T47D (cell line): ENCODE measurements around the gene TMEM63C.
A peak's percentile ranks its signal among the peaks of the same experiment; 100 is the strongest.

Source experiments
- DNase-seq, 2 experiments: peaks; one replicate each; pipeline versions ENCODE4 v3.0.0 to v3.0.0-alpha.2; 2011 to 2012; ENCODE audit warnings: low read depth in 1 of 2, low spot score in 1 of 2
- JUND ChIP-seq: IDR thresholded peaks from 2 replicates; pipeline ENCODE4 v1.6.1; 2012; ENCODE audit warnings: low read depth
- in situ Hi-C: cut with HindIII; loops from 2 replicates; pipeline ENCODE4 v1.10.0; 2016; ENCODE audit warnings: low sequenced_read_pairs, low pct_unique_long_range_greater_than_20kb

TMEM63C gene

GRCh38 chr14:77181603-77182437 is at the start of gene TMEM63C:
TMEM63C (plus strand) TSS chr14:77181798; CDS start chr14:77218814, 37,016 bp downstream.
- in situ Hi-C loops = no loop called here
- peak; percentile 78 to 95 for DNase-seq
- TF ChIP-seq JUND = no peak

DNA sequence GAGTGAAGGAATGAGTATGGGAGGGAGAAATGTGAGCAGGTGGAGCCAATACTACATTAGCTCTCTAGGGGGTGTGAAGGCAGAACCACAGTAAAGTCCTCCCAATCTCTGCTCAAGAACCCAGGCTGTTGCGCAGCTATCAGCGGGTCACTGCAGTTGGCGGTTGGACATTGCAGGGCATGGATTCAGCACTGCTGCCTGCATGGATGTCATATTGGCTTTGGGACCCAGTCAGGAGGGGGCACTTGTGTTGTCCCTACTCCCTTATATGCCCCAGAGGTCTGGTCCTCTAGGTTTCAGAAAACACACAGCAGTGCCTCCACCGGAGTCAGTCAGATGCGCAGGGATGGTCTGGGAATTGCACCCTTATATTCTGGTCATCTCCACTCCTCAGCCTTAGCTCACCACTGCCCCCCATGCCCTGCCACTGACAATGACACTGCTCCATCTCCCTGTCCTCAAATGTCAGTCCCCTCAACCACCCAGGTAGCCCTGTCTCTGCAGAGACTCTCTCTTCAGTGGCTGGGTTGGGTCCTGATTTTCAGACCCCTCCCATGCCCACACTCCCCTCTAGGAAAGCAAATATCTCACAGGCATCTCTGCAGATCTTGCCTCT is 49.6 kb upstream of the TMEM63C start:
- TF ChIP-seq JUND = no peak
- no peak for DNase-seq
- in situ Hi-C loops = no loop called here

DNA sequence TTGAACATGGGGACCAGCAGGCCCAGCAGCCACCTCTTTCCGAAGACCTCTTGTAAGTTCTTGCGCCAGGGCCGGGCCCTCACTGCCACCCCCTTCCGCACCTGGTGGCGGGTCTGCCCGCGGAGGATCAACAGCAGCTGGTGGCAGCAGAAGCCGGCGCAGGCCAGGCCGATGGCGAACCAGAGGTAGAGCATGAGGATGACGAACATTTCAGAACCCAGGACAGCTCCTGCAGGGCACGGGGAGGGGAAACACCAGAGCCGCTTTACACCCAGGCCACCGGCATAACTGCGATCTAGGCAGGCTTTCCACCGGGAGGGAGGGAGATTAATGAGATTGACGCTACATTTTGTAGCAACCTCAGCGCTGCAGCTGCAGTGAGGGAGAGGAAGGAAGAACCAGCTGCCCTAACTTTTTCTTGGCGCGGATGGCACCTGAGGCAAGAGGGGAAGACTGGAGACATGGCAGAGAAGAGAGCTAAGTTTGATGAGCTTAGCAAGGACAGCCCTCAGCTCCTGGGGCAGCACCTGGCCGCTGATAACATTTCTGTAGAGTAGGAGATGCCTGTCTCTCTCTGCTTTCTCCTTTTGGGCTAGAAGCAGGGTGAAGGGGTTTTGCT is 47.8 kb upstream of the TMEM63C start:
- in situ Hi-C loops = no loop called here
- TF ChIP-seq JUND = no peak
- peak; percentile 93 to 97 for DNase-seq

GRCh38 chr14:77139022-77139421 is 42.6 kb upstream of the TMEM63C start:
- in situ Hi-C loops = no loop called here
- DNase-seq = no peak
- TF ChIP-seq JUND = no peak

- in situ Hi-C loops = no loop called here
- no peak for TF ChIP-seq JUND
- peak; percentile 52 to 72 for DNase-seq
These were observed 41.8 kb upstream of the TMEM63C start for GRCh38 chr14:77139540-77140358.

- DNase-seq = no peak
- TF ChIP-seq JUND = no peak
- in situ Hi-C loops = no loop called here
These were observed 41.0 kb upstream of the TMEM63C start for GRCh38 chr14:77140359-77141213.

- in situ Hi-C loops = no loop called here
These were observed 40.2 kb upstream of the TMEM63C start, which contains the start of gene ZDHHC22 for GRCh38 chr14:77141214-77142004. ZDHHC22 (minus strand) TSS chr14:77141791; CDS start chr14:77139738, 2,053 bp downstream.

GRCh38 chr14:77142005-77142800 is 39.4 kb upstream of the TMEM63C start:
- no peak for DNase-seq
- in situ Hi-C loops = no loop called here
- no peak for TF ChIP-seq JUND

More at GRCh38 chr14:77141214-77142004, 40.2 kb upstream of the TMEM63C start, which contains the start of gene ZDHHC22:
- TF ChIP-seq JUND = no peak
- DNase-seq = peak; percentile 31 to 69

DNA sequence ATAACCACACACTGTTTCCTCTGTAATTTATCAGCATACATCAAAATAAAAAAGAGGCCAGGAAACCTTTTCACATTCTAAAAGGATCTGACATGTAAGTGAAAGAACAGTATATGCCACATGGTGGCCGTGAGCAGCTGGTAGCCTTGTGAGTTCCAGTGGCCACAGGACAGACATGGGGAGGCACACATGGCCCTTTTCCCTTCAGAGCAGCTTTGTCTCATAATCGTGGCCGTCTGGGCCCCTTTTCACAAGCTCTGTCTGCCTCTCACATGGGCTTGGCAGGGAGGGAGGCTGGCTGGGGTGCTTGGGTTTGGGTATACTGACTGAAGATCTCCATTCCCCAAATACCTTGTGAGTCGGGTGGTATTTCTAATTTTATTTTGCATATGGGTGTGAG is 38.5 kb upstream of the TMEM63C start:
- in situ Hi-C loops = no loop called here
- no peak for TF ChIP-seq JUND

More for the DNA sequence above, 38.5 kb upstream of the TMEM63C start:
- DNase-seq = no peak
